ENCODE measurements around the gene MCOLN1. TPM values are rescaled to one million over a fixed set of nuclear protein-coding genes. Genes with fewer than 3 reads are reported as not detected.

The MCOLN1 gene
- total and polyA plus RNA-seq, 9 of the 15 experiments (the other 6 are each of a cell fraction or from before 2014, with no cell fraction given) = 0.25 to 15.4 (median 7.1) TPM

- no peak for TF ChIP-seq RERE (CRISPR knock-in tag; IDR thresholded peaks at IDR 0.05; ENCODE audit: borderline replicate concordance)
- TF ChIP-seq ZNF778 (CRISPR knock-in tag; IDR thresholded peaks at IDR 0.05) = no peak
- TF ChIP-seq ZBTB5 (IDR thresholded peaks at IDR 0.05) = no peak
- no peak for TF ChIP-seq RNF219 (CRISPR knock-in tag; IDR thresholded peaks at IDR 0.05)
- no peak for TF ChIP-seq MTA3 (IDR thresholded peaks at IDR 0.05; ENCODE audit: borderline replicate concordance)
- no peak for TF ChIP-seq HOMEZ (CRISPR knock-in tag; IDR thresholded peaks at IDR 0.05)
- TF ChIP-seq TGIF2 (CRISPR knock-in tag; IDR thresholded peaks at IDR 0.05) = no peak
- no peak for TF ChIP-seq BCLAF1 (IDR thresholded peaks at IDR 0.05; ENCODE audit: borderline replicate concordance in 1 of 2, control insufficient read depth in 1 of 2, low read depth in 2 of 2, low read length in 1 of 2)
- no peak for TF ChIP-seq PHB (CRISPR knock-in tag; IDR thresholded peaks at IDR 0.05)
- no peak for TF ChIP-seq NR1H2 (CRISPR knock-in tag; IDR thresholded peaks at IDR 0.05)
- no peak for TF ChIP-seq ESRRA (IDR thresholded peaks at IDR 0.05; ENCODE audit: borderline replicate concordance, low read depth)
- TF ChIP-seq PCBP2 (IDR thresholded peaks at IDR 0.05; ENCODE audit: low read depth, low read length, poor library complexity, severe bottlenecking) = no peak
- TF ChIP-seq ZNF551 (CRISPR knock-in tag; IDR thresholded peaks at IDR 0.05) = no peak
These were observed 12.2 kb downstream of the MCOLN1 start (continued) for GRCh38 chr19:7534531-7535046.

Measured in K562 (cell line).